Lower lobe of right lung (tissue), 2 donors: ENCODE results near the gene DCXR. TPM values are rescaled to one million over a fixed set of nuclear protein-coding genes. Genes with fewer than 3 reads are reported as not detected.

Source experiments
- ATAC-seq, 2 donors: fragments of 200-7000 bp; cut with Tn5 transposase; one replicate each; pipeline ENCODE4 v1.9.1; 2020 to 2022; ENCODE audit warnings: mild to moderate bottlenecking in 2 of 2, moderate library complexity in 2 of 2
- DNase-seq: peaks from one replicate; pipeline ENCODE4 v3.0.0-alpha.2; 2020
- H3K27ac ChIP-seq: fragments of 200-600 bp; one replicate; pipeline ENCODE4 v1.8.0; 2022
- H3K27me3 ChIP-seq: fragments of 200-600 bp; one replicate; pipeline ENCODE4 v1.8.0; 2022; ENCODE audit warnings: low read depth
- H3K36me3 ChIP-seq: fragments of 200-600 bp; one replicate; pipeline ENCODE4 v1.8.0; 2022; ENCODE audit warnings: mild to moderate bottlenecking
- H3K4me1 ChIP-seq: fragments of 200-600 bp; one replicate; pipeline ENCODE4 v1.8.0; 2022
- H3K4me3 ChIP-seq: fragments of 200-600 bp; one replicate; pipeline ENCODE4 v1.8.0; 2022; ENCODE audit warnings: mild to moderate bottlenecking
- H3K9me3 ChIP-seq: fragments of 200-600 bp; one replicate; pipeline ENCODE4 v1.8.0; 2022
- CTCF ChIP-seq: fragments of 200-600 bp; IDR thresholded peaks from one replicate; pipeline ENCODE4 v1.8.0; 2022; ENCODE audit warnings: antibody characterized with exemption, mild to moderate bottlenecking
- intact Hi-C: fragments of 100-400 bp; cut with DNase I; formaldehyde crosslinking; loops from one replicate; pipeline ENCODE4 v1.11.0; 2022
- total RNA-seq: library from RNA; stranded (reverse); fragmentation: NEBNext Ultra II Directional; extraction: Animal tissue kit (Norgen Biotek cat#: 25700); gene quantifications from one replicate; pipeline ENCODE4 v1.2.1, GENCODE V29; 2021
- donor health status: DM: no; HTN: yes; CAD: no; lungs with severe emphysema.

Gene DCXR
- total RNA-seq, 1 donor from 2014 or later: 133 TPM

GRCh38 chr17:82062076-82062983 is 24.8 kb upstream of the DCXR start:
- Histone ChIP-seq H3K27me3 (no peaks in the 10 kb centered on the region), H3K4me3 (no peak overlapping the region), H3K27ac (no peak overlapping the region), H3K9me3 (no peaks in the 10 kb centered on the region), H3K36me3 (peaks cover 64% of the 10 kb centered on the region), H3K4me1 (peaks cover 26% of the 10 kb centered on the region)
- intact Hi-C loops: no loop called here
- DNase-seq (no peak), ATAC-seq (no peak)
- TF ChIP-seq CTCF: no peak

- ATAC-seq (no peak), DNase-seq (no peak)
- no peaks in the 10 kb centered on the region for H3K9me3 ChIP-seq
- TF ChIP-seq CTCF: no peak
- H3K27ac ChIP-seq: no peak overlapping the region
- no peak overlapping the region for H3K4me3 ChIP-seq
- intact Hi-C loops: no loop called here
- H3K27me3 ChIP-seq: no peaks in the 10 kb centered on the region
- peaks cover 74% of the 10 kb centered on the region for H3K36me3 ChIP-seq
- H3K4me1 ChIP-seq: peaks cover 23% of the 10 kb centered on the region
Measured at GRCh38 chr17:82061047-82061925, 23.8 kb upstream of the DCXR start.

- H3K36me3 ChIP-seq: peaks cover 81% of the 10 kb centered on the region
Measured at GRCh38 chr17:82060614-82061013, 23.1 kb upstream of the DCXR start.

GRCh38 chr17:82060001-82060380 is 22.5 kb upstream of the DCXR start:
- H3K27ac ChIP-seq: no peak overlapping the region
- TF ChIP-seq CTCF: no peak
- H3K36me3 ChIP-seq: peaks cover 87% of the 10 kb centered on the region
- H3K4me1 ChIP-seq: peaks cover 17% of the 10 kb centered on the region
- H3K9me3 ChIP-seq: no peaks in the 10 kb centered on the region
- DNase-seq (no peak), ATAC-seq (no peak)
- no peak overlapping the region for H3K4me3 ChIP-seq
- H3K27me3 ChIP-seq: no peaks in the 10 kb centered on the region
- intact Hi-C loops: no loop called here

More at GRCh38 chr17:82060614-82061013, 23.1 kb upstream of the DCXR start:
- DNase-seq (no peak), ATAC-seq (no peak)
- no peak overlapping the region for H3K27ac ChIP-seq
- intact Hi-C loops: no loop called here
- no peak for TF ChIP-seq CTCF
- no peaks in the 10 kb centered on the region for H3K27me3 ChIP-seq
- H3K4me3 ChIP-seq: no peak overlapping the region
- no peaks in the 10 kb centered on the region for H3K9me3 ChIP-seq
- peaks cover 18% of the 10 kb centered on the region for H3K4me1 ChIP-seq

GRCh38 chr17:82059272-82060000 is 21.9 kb upstream of the DCXR start:
- intact Hi-C loops: no loop called here
- Histone ChIP-seq H3K36me3 (peaks cover 93% of the 10 kb centered on the region), H3K4me1 (peaks cover 11% of the 10 kb centered on the region)

More at GRCh38 chr17:82059272-82060000, 21.9 kb upstream of the DCXR start:
- H3K4me3 ChIP-seq: no peak overlapping the region
- H3K27me3 ChIP-seq: no peaks in the 10 kb centered on the region
- no peaks in the 10 kb centered on the region for H3K9me3 ChIP-seq
- DNase-seq: no peak
- ATAC-seq: no peak
- TF ChIP-seq CTCF: no peak
- H3K27ac ChIP-seq: no peak overlapping the region
